Tibial nerve (tissue), 4 donors: Measurements from ENCODE around the gene PLEKHA7. TPM values are rescaled to one million over a fixed set of nuclear protein-coding genes. Genes with fewer than 3 reads are reported as not detected.
A peak's percentile ranks its signal among the peaks of the same experiment; 100 is the strongest.

ENCODE experiments used
- DNase-seq, 2 donors: peaks; one replicate each; pipeline ENCODE4 v3.0.0-alpha.2; 2019; ENCODE audit warnings: low spot score in 2 of 2
- H3K27ac ChIP-seq, 4 donors: fragments of 200-600 bp; sonication (generic) in 3 of 4; one replicate each; pipeline ENCODE4 v1.5.1; 2017 to 2019; ENCODE audit warnings: mild to moderate bottlenecking in 1 of 4
- H3K27me3 ChIP-seq, 2 donors: fragments of 200-600 bp; sonication (generic) in 1 of 2; one replicate each; pipeline versions ENCODE4 v1.5.1 to v1.6.0; 2017 to 2019
- H3K36me3 ChIP-seq, 3 donors: fragments of 200-600 bp; sonication (generic); one replicate each; pipeline ENCODE4 v1.5.1; 2018 to 2019
- H3K4me1 ChIP-seq, 4 donors: fragments of 200-600 bp; sonication (generic) in 3 of 4; one replicate each; pipeline ENCODE4 v1.5.1; 2017 to 2019
- H3K4me3 ChIP-seq, 4 donors: fragments of 200-600 bp; sonication (generic) in 3 of 4; one replicate each; pipeline ENCODE4 v1.5.1; 2017 to 2019; ENCODE audit warnings: mild to moderate bottlenecking in 1 of 4, moderate library complexity in 1 of 4
- H3K9me3 ChIP-seq, 4 donors: fragments of 200-600 bp; sonication (generic) in 3 of 4; one replicate each; pipeline ENCODE4 v1.5.1; 2017 to 2019
- EP300 ChIP-seq, 2 donors: sonication (generic); formaldehyde crosslinking; IDR thresholded peaks; one replicate each; pipeline ENCODE4 v1.6.1; 2017; ENCODE audit warnings: antibody characterized with exemption in 2 of 2, mild to moderate bottlenecking in 1 of 2
- POLR2A ChIP-seq, 2 donors: fragments of 450-650 bp; IDR thresholded peaks; one replicate each; pipeline ENCODE4 v1.6.1; 2017; ENCODE audit warnings: antibody characterized with exemption in 2 of 2, mild to moderate bottlenecking in 2 of 2, moderate library complexity in 2 of 2
- WGBS, 2 donors: methylation state at CpG; one replicate each; pipeline ENCODE4 v1.1.5; 2018; 5-methylcytosine and 5-hydroxymethylcytosine counted together
- total RNA-seq, 4 donors: library from RNA; depleted of rRNA; stranded (reverse); fragments of >200 nt; gene quantifications; one replicate each; pipeline ENCODE4 v1.1.0, GENCODE V29; 2016
- TF ChIP-seq, protein P1 (sequence below), 5 experiments: fragments of 200-600 bp in 3 of 5; fragments of 450-650 bp in 2 of 5; sonication (generic) in 3 of 5; IDR thresholded peaks; one replicate each; pipeline ENCODE4 v1.5.1; 2016 to 2019; ENCODE audit warnings: antibody characterized with exemption in 5 of 5, mild to moderate bottlenecking in 3 of 5, moderate library complexity in 2 of 5

Gene PLEKHA7
- total RNA-seq, 4 donors from 2014 or later: 41.6 to 56.7 (median 50.1) TPM

DNA sequence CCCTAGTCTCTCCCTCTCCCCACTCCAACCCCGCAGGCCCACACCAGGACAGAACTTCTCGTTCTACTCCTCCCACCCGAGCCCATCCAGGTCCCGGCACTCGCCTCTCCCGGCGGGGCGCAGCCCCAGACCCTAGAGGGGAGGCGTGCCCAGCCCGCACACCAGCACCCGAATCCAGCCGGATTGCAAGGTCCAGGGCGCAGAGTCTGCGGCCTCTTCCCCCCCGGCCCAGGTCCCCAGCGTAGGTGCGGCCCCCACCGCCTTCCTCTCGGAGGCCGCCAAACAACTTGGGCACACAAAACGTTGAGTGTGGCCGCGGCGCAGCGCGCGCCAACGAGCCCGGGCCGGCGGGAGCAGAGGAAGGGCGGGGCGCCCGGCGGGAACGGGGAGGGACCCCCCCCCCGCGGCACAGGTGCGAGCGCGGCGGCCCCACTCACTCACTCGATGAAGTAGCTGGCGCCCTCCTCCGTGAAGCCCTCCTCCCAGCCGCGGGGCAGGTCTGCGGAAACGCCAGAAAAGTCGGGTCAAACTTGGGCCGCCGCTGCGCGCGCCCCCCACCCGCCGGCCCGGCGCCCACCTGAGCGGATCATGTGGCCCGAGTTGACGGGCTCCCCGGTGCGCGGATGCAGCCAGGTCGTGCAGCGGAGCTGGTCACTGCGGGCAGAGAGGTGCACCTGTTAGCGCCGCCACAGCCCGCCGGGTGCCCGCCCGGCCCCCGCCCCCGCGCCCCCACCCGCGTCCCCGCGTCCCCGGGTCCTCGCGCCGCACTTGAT lies 480 bp downstream of the PLEKHA7 start:
- Histone ChIP-seq H3K4me3 (peak overlapping the region; percentile 71 to 94 (median 78)), H3K27me3 (no peaks in the 10 kb centered on the region), H3K9me3 (no peaks in the 10 kb centered on the region), H3K4me1 (peaks cover 0 to 23% (median 2%) of the 10 kb centered on the region in 4 donors), H3K27ac (peak overlapping the region; percentile 55 to 91 (median 86)), H3K36me3 (no peaks in the 10 kb centered on the region)
- 1% methylated on average over 20 to 35 of the region's 85 CpGs for WGBS, 2 donors
- no peak for DNase-seq
- TF ChIP-seq, protein P1, sequence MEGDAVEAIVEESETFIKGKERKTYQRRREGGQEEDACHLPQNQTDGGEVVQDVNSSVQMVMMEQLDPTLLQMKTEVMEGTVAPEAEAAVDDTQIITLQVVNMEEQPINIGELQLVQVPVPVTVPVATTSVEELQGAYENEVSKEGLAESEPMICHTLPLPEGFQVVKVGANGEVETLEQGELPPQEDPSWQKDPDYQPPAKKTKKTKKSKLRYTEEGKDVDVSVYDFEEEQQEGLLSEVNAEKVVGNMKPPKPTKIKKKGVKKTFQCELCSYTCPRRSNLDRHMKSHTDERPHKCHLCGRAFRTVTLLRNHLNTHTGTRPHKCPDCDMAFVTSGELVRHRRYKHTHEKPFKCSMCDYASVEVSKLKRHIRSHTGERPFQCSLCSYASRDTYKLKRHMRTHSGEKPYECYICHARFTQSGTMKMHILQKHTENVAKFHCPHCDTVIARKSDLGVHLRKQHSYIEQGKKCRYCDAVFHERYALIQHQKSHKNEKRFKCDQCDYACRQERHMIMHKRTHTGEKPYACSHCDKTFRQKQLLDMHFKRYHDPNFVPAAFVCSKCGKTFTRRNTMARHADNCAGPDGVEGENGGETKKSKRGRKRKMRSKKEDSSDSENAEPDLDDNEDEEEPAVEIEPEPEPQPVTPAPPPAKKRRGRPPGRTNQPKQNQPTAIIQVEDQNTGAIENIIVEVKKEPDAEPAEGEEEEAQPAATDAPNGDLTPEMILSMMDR (IDR thresholded peaks at IDR 0.05): no peak
- TF ChIP-seq EP300 (IDR thresholded peaks at IDR 0.05) (peak in 1 of 2 donors; percentile 4), POLR2A (IDR thresholded peaks at IDR 0.05) (no peak)

DNA sequence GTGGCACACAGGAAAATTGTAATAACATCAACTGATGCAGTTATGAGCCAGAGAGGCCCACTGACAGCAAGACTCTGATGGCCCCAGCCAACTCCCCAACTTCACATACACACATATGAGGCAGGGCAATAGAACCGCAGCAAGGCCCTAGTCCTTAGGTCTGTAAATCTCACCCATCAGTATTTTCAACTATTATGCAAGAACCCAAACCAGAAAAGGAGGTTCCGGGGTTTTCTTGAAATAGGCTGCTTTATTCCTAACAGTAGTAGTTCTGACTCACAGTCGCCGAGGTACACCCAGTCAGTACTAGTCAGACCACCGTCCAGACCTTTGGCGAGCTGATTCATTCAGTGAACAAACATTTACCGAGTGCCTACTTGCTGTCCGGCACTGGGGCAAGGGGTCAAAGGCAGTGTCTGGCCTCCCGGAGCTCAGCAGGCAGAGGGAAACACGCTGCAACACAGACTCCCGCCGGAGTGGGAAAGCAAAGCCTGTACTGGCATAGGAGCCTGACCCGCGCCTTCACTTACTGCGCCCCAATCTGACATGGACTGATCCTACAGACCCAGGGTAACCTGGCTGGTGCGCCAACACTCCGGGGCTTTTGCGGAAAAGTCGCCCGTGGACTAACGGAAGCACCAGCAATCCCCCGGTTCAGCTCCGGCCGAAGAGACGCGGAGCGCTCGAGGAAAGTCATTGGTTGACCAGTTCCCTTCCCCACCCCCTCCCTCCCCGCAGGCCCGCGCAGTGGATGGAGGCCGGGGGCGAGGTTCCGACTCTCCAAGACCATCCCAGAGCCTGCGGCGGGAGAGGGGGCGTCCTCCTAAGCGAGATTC lies 1.3 kb downstream of the PLEKHA7 start:
- DNase-seq: peak in 1 of 2 donors; percentile 16
- Histone ChIP-seq H3K27me3 (no peaks in the 10 kb centered on the region), H3K9me3 (no peaks in the 10 kb centered on the region), H3K4me3 (peak overlapping the region; percentile 71 to 94 (median 78)), H3K36me3 (peaks cover 0 to 3% (median 0%) of the 10 kb centered on the region in 3 donors), H3K27ac (peak overlapping the region; percentile 55 to 91 (median 86)), H3K4me1 (peaks cover 0 to 28% (median 2%) of the 10 kb centered on the region in 4 donors)
- 17 to 18% methylated on average over 11 to 25 of the region's 38 CpGs for WGBS, 2 donors
- TF ChIP-seq POLR2A (IDR thresholded peaks at IDR 0.05) (no peak), EP300 (IDR thresholded peaks at IDR 0.05) (peak in 1 of 2 donors; percentile 13)

DNA sequence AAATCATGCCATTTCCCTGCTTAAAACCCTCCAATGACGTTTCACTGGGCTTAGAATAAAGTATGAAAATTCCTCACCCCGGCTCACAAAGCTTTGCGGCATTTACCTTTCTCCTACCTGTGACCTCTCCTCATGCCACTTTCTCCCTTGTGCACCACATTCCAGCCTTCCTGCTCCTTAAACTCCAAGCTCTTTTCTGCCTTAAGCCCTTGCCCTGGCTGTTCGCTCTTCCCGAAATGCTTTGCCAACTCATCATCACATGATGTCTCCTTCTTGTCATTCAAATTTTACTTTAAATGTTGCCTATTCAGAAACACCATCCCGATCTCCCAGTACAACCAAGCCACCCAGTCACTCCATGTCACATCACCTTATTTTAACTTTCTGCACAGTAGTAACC lies 2.0 kb downstream of the PLEKHA7 start:
- Histone ChIP-seq H3K36me3 (peaks cover 0 to 3% (median 0%) of the 10 kb centered on the region in 3 donors), H3K9me3 (no peaks in the 10 kb centered on the region), H3K27ac (peak overlapping the region in 3 of 4 donors; percentile 6 to 91 (median 87)), H3K27me3 (no peaks in the 10 kb centered on the region), H3K4me1 (peaks cover 0 to 29% (median 2%) of the 10 kb centered on the region in 4 donors), H3K4me3 (no peak overlapping the region)
- TF ChIP-seq EP300 (IDR thresholded peaks at IDR 0.05): no peak
- TF ChIP-seq, protein P1 (IDR thresholded peaks at IDR 0.05): no peak
- no peak for TF ChIP-seq POLR2A (IDR thresholded peaks at IDR 0.05)
- 70 to 74% methylated on average over 6 of the region's 6 CpGs for WGBS, 2 donors
- no peak for DNase-seq

DNA sequence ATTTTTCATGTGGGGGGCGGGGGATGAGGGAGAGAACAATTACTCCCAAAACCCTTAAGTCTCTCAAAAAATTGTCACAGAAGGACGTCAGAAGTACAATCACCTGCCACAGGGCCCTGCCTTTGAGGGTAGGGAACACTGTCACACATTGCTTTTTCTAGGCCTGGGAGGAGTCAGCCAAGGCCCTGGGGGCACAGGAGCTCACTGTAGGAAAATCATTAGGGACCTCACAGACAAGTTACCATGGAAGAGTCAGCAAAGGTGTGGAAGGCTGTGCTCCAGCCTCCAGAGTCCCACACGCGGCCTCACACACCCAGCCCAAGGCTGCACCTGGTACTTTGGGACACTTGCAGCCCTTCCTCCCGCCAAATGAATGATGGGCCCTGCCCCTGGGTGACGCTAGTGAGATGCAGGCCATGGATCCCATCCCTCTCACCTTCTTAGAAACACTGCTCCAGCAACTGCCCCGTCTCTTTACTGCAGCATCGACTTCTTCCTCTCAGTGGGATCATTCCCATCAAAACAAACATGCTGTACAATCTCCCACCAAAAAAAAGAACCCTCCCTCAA lies 3.3 kb downstream of the PLEKHA7 start:
- 62 to 83% methylated on average over 7 to 8 of the region's 8 CpGs for WGBS, 2 donors
- Histone ChIP-seq H3K4me3 (no peak overlapping the region), H3K36me3 (peaks cover 0 to 3% (median 0%) of the 10 kb centered on the region in 3 donors), H3K27ac (peak overlapping the region in 3 of 4 donors; percentile 12 to 91 (median 87)), H3K9me3 (no peaks in the 10 kb centered on the region), H3K4me1 (peaks cover 0 to 29% (median 2%) of the 10 kb centered on the region in 4 donors), H3K27me3 (no peaks in the 10 kb centered on the region)
- no peak for TF ChIP-seq EP300 (IDR thresholded peaks at IDR 0.05)
- TF ChIP-seq, protein P1 (IDR thresholded peaks at IDR 0.05): no peak
- no peak for TF ChIP-seq POLR2A (IDR thresholded peaks at IDR 0.05)
- no peak for DNase-seq

DNA sequence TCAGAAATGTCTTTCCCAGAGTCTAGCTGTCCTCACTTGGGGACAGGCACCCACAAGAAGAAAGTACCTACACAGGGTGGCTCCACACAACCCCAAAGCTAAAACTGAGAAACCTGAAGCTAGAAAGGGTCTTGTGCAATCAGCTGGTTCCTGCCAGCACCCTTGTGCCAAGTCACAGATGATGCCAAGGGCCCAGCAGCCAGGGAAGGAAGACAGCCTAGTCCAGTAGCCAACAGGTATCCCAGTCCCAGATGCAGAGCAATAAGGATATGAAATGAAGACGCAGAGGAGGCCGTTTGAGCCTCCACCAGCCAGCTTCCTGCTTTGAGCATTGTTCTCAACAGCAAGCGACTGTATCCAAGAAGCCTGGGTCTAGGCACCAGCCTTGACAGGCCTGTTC lies 6.1 kb downstream of the PLEKHA7 start:
- no peak for DNase-seq
- Histone ChIP-seq H3K4me3 (no peak overlapping the region), H3K27ac (peak overlapping the region in 1 of 4 donors; percentile 15), H3K27me3 (no peaks in the 10 kb centered on the region), H3K36me3 (peaks cover 0 to 3% (median 0%) of the 10 kb centered on the region in 3 donors), H3K9me3 (no peaks in the 10 kb centered on the region), H3K4me1 (peaks cover 0 to 13% (median 2%) of the 10 kb centered on the region in 4 donors)
- TF ChIP-seq POLR2A (IDR thresholded peaks at IDR 0.05): no peak
- TF ChIP-seq EP300 (IDR thresholded peaks at IDR 0.05): no peak
- TF ChIP-seq, protein P1 (IDR thresholded peaks at IDR 0.05): no peak
- 94 to 97% methylated on average over 3 of the region's 3 CpGs for WGBS, 2 donors
